ENCODE measurements around the gene ADAMTSL5.

ADAMTSL5 gene

DNA sequence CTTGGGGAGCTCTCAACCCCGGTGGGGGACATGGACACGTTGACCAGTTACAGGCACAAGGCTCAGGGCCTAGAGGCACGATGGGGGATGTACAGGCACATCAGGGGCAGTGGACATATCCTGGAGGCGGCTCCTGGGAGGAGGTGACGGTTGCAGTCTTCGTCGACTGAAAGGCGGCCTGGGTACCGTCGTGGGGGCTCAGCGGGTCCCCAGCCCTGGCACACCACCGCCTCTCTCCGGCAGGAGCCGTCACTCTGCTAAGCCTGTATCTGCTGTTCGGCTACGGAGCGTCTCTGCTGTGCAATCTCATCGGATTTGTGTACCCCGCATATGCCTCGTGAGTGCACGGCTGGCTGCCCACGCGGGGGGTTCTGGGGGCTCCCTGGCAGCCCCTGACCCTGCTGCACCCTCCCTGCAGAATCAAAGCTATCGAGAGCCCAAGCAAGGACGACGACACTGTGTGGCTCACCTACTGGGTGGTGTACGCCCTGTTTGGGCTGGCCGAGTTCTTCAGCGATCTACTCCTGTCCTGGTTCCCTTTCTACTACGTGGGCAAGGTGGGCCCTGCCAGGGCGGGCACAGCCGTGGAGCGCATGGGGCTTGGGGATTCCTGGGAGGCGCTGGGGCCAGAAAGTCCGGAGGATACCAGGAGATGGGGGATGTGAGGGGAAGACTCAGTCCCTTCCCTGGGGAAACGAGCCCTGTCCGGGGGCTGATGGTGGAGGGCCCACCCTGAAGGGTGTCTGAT is 17.6 kb downstream of the ADAMTSL5 start:
- DNase-seq, result no peak

- no peak for DNase-seq
Measured at GRCh38 chr19:1494115-1494815, 18.6 kb downstream of the ADAMTSL5 start.

GRCh38 chr19:1492474-1493006 is 20.3 kb downstream of the ADAMTSL5 start:
- DNase-seq, result no peak

- no peak for DNase-seq
Measured at GRCh38 chr19:1491849-1492170, 21.0 kb downstream of the ADAMTSL5 start.

DNA sequence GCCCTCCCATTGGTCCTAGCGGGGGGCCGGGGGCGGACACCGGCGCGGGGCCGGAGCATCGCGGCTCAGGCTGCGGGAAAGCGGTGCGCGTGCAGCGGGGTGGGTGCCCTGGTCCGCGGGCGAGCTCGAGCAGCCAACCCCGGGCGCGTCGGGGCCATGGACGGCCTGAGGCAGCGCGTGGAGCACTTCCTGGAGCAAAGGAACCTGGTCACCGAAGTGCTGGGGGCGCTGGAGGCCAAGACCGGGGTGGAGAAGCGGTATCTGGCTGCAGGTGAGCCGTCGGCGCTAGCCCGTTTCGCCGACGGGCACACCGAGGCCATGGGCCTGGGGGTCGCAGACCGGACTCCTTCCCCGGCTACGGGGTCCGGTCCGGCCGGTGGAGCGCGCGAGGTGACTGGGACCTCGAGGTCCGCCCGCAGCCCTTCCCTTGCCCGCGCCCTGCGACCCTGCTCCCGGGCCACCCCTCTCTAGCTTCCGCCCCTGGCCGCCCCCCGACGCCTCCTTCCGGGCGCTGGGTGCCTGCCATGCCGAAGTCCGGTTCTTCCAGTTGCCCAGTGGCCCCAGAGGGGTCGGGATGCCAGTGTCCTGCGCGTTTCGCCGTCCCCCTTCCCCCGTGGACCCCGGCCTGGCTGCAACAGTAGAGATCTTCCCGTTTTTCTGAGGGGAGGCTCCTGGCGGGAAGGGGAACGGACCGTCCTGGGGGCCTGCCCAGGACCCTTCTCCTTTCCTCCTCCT is 21.5 kb downstream of the ADAMTSL5 start, which contains the start of gene REEP6:
REEP6 (plus strand) TSS at position 68 of the 735 bp plus-strand sequence; CDS start at position 157, 89 bp downstream.
- no peak for DNase-seq

GRCh38 chr19:1490311-1491113 is 22.3 kb downstream of the ADAMTSL5 start, which contains the start of gene PCSK4:
Gene PCSK4, minus strand, starts transcription at chr19:1490350. Its CDS starts 4 bp downstream, at chr19:1490346.
- peak; percentile 100 for DNase-seq

DNA sequence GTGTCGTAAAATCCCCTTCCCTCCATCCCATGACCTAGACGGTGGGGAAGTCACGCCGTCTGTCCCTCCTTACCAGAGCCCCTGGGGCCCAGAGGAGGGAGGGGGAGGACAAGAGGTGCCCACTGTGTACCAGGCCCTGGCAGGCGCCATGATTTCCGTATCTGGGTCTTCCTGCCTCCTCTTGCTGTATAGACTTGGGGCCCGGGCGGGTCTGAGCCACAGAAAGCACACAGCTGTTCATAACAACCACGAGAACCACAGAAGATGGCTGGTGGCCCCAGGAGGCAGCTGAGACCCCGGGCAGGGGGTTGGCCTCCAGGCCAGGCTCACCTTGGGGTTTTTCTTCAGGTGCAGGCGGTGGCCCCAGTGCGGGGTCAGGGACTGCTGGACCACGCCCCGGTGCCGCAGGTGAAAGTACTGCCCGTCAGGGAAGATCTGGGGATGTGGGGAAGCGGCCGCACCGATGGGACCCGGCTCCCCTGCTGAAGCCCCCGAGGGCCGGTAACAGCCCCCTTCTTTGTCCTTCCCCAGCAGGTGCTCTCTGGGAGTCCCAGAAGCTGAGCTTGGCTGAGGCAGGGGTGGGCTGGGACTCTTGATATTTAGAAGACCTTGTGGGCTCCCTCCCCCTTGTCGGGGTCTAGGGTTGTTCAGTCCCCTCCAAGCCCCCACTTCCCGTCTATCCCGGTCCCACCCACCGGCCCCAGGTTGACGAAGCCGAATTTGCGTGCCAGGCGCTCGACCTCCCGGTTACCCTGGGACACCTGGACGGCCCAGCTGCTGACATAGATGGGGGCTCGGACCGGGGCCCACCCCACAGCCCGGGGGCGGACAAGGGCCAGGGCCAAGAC is 23.1 kb downstream of the ADAMTSL5 start:
- no peak for DNase-seq

- no peak for DNase-seq
Measured at GRCh38 chr19:1488282-1488601, 24.6 kb downstream of the ADAMTSL5 start.

DNA sequence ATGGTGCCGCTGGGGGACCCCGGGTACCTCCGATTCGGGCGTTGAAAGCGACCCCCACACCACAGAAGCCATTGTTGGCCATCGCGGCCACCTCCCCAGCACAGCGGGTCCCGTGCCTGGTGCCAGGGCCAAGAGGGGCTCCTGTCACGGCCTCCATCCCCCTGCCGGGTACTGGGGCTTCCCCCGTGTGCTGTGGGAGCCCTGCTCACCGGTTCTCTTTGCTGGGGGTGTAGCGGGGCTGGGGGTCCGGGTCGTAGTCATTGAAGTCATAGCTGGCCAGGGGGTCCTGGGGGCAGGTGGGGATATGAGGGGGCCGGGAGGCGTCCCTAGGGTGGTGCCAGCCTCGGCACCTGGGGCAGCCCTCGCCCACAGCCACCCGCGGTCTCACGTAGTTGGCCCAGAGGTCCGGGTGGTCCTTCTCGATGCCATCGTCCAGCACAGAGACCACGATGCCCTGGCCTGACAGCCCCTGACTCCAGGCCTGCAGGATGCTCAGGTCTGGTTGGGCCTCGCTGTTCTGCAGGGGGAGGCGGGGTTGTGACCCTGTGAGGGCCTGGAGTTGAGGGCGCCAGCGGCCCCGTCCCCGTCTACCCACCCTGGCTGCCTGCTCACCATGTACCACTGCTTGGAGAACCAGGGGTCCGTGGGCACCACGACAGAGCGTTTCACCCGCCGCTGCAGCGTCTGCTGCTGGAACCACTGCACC is 25.1 kb downstream of the ADAMTSL5 start:
- no peak for DNase-seq

DNA sequence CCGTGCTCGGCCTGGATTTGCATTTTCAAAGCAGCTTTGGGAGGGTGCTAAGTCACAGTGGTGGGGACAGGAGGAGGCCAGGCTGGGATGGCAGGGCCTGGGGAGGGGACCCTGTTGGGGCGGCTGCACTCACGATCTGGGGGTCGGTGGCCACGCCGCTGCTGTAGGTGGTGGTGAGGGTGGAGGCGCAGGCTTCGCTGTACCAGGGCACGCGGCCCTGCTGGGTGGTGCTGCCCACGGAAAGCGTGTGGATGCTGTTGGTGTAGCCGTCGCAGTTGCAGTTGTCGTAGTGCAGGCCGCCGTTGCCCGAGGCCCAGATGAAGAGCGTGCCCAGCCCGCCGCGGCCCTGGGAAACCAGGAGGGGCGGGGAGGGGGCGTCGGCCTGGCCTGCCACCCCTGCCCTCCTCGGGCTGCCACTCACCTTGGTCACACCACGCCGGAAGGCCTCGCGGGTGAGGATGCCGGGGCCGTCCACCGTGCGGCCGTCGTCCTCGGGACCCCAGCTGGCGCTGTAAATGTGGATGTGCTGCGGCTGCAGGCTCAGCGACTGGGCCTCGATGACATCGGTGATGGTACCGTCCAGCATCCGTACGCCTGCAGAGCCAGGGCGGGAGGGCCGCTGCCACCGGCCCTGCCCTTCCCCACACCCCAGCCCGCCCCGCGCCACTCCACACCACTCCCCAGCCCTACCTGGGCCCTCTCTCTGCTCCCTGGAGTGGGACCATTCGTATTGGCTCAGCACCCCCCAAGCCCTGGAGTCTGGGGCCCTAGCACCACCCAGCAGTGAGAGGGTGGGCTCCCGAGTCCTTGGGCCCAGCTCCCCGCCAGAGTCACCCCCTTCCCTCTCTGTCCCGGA is 25.9 kb downstream of the ADAMTSL5 start:
- no peak for DNase-seq

GRCh38 chr19:1483979-1484428 is 28.8 kb downstream of the ADAMTSL5 start:
- no peak for DNase-seq

DNA sequence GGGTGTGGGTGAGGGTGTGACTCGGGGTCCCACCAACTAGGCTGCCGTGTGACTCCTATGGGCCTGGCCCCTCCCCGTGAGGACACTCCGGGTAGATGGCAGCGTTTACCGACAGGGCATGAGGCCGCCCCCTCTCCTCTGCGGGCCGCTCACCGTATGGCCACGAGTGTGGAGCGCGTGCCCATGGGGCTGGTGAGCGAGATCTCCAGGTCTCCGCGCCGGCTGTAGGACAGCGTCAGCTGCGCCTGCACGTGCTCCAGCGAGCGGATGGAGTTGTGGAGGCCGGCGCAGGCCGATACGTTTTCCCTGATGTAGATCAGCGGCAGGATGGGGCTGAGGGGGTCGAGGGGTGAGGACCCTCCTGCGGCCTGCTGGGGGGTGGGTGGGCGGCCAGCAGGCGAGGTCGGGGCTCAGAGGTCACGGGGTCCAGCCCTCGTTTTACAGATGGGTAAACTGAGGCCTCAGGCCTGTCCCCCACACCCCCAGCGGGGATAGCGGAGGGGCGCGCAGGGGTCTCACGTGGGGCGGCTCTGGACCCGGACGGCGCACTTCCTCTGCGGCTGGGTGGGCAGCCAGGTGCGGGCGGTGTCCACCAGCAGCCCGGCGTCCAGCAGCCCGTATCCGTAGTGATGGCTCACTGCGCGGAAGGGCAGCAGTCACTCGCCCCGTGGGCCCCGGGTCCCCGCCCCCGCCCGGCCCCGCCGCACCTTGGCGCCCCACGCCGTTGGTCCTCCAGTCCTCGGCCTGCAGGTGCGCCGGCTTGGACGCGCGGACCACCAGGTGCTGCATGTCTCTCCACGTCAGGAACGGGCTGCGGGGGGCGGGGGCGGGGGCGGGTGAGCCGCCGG is 29.5 kb downstream of the ADAMTSL5 start:
- DNase-seq, result no peak

DNA sequence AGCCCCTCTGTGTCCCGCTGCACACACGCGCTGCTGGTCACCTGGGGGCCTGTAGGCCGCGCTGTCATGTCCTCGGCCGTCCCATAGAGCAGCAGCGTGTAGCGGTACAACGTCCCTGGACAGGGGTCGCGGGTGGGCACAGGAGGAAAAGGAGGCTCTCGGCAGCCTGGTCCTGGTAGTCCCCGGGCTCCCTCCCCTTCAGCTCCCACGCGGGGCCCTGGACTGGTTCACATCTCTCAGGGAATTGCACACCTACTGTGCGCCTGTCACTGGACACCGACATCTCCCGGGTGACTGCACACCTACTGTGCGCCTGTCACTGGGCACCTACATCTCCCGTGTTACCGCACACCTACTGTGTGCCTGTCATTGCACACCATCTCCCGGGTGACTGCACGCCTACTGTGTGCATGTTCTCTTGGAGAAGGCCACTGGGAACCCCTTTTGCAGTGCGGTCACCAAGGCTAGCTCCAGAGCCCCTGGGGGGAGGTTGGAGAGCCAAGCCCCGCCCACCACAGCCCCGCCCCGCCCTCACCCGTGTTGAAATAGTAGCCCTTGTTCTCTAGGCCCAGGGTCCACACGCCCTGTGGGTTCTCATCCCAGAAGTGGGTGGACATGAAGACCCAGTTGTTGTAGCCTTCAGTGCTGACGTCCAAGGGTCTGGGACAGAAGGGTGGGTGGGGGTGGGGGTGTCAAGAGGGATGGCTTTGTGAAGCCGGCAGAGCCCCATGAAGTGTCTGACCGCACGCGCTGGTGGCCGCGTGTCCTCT is 30.3 kb downstream of the ADAMTSL5 start:
- DNase-seq, result no peak

DNA sequence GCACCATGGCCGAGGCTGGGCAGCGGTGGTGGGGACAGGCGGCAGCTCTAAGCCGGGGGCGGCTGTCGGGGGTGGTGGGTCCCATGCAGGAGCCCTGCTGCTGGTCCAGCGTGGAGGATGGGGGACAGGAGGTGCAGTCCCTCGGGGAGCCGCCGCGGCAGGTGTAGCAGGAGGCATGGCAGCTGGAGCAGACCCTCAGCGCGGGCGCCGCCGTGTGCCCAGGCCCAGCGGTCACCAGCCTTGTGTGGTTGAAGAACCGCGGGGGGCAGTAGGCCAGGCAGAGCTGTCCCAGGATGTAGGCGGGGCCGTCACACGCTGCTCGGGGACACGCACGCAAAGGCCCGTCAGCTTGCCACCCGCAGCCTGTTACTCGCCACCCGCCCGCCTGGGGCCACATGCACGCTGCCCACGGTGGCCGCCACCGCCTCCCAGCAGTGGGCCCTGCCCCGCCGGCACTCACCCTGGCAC is 30.9 kb downstream of the ADAMTSL5 start:
- DNase-seq, result no peak

GRCh38 chr19:1481224-1481892 is 31.5 kb downstream of the ADAMTSL5 start:
- no peak for DNase-seq

GRCh38 chr19:1478934-1479707 is 33.7 kb downstream of the ADAMTSL5 start, which contains the start of gene C19orf25:
Gene C19orf25, minus strand, starts transcription at chr19:1479215. Its CDS starts 312 bp downstream, at chr19:1478903.
- DNase-seq, result peak; percentile 82 to 93

Measured in NCI-H187 (cell line).